Nephron (organoid): Measurements from ENCODE around the gene POU2F2.

ENCODE experiments used
- H3K27ac Mint-ChIP-seq, 3 experiments: 2 replicates each; pipeline ENCODE4 v1.8.0; 2020; ENCODE audit warnings: mixed read lengths in 3 of 3, mild to moderate bottlenecking in 2 of 3, moderate library complexity in 1 of 3
- H3K27me3 Mint-ChIP-seq: 2 replicates; pipeline ENCODE4 v1.8.0; 2021; ENCODE audit warnings: low read depth, mild to moderate bottlenecking, moderate library complexity, mixed read lengths
- H3K36me3 Mint-ChIP-seq: 2 replicates; pipeline ENCODE4 v1.8.0; 2020; ENCODE audit warnings: low read depth, mixed read lengths
- H3K4me1 Mint-ChIP-seq: 2 replicates; pipeline ENCODE4 v1.8.0; 2020; ENCODE audit warnings: mixed read lengths
- H3K4me3 Mint-ChIP-seq, 3 experiments: 2 replicates each; pipeline ENCODE4 v1.8.0; 2020; ENCODE audit warnings: mild to moderate bottlenecking in 3 of 3, mixed read lengths in 3 of 3, moderate library complexity in 2 of 3
- H3K9me3 Mint-ChIP-seq: 2 replicates; pipeline ENCODE4 v1.8.0; 2020; ENCODE audit warnings: mixed read lengths
- TF ChIP-seq, protein P1 (sequence below), 3 experiments: fragments of 200-600 bp; sonication (generic); IDR thresholded peaks; one replicate each; pipeline ENCODE4 v1.5.0; 2021; ENCODE audit warnings: antibody characterized with exemption in 3 of 3; ENCODE audit not compliant: unreplicated experiment in 3 of 3

Gene POU2F2

DNA sequence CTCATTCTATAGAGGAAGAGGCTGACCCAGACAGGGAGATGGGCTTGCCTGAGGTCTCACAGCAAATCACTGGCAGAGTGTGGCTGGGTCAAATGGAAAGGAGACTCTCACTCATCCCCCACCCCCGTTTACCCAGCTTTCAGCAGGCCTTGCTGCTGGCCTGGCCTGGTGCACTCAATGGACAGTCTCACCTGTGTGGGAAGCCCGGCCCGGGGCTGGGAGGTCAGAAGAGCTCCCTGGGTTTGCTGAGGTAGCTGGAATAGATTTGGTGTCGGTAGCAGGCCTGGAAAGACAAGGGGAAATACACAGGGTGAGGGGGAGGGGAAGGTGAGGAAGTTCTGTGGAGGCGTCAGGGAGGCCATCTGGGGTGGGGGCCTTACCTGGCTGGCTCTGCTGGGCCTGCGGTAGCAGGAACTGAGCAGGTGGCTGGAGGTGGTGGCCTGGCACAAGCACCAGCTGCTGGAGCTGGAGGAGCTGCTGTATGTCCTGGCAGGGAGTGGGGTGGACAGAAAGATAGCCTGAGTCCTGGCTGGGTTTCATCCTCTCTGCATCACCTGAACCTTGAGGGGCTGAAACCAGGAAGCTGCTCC, 32.8 kb downstream of the POU2F2 start:
- no peaks in the 10 kb centered on the region for H3K36me3 Mint-ChIP-seq
- TF ChIP-seq, protein P1, sequence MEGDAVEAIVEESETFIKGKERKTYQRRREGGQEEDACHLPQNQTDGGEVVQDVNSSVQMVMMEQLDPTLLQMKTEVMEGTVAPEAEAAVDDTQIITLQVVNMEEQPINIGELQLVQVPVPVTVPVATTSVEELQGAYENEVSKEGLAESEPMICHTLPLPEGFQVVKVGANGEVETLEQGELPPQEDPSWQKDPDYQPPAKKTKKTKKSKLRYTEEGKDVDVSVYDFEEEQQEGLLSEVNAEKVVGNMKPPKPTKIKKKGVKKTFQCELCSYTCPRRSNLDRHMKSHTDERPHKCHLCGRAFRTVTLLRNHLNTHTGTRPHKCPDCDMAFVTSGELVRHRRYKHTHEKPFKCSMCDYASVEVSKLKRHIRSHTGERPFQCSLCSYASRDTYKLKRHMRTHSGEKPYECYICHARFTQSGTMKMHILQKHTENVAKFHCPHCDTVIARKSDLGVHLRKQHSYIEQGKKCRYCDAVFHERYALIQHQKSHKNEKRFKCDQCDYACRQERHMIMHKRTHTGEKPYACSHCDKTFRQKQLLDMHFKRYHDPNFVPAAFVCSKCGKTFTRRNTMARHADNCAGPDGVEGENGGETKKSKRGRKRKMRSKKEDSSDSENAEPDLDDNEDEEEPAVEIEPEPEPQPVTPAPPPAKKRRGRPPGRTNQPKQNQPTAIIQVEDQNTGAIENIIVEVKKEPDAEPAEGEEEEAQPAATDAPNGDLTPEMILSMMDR (IDR thresholded peaks at IDR 0.05; ENCODE audit: unreplicated experiment in 3 of 3), result no peak
- H3K9me3 Mint-ChIP-seq, result no peaks in the 10 kb centered on the region
- H3K27me3 Mint-ChIP-seq, result peaks cover 36% of the 10 kb centered on the region
- H3K4me1 Mint-ChIP-seq, result no peaks in the 10 kb centered on the region
- H3K27ac Mint-ChIP-seq, result no peak overlapping the region
- no peak overlapping the region for H3K4me3 Mint-ChIP-seq

DNA sequence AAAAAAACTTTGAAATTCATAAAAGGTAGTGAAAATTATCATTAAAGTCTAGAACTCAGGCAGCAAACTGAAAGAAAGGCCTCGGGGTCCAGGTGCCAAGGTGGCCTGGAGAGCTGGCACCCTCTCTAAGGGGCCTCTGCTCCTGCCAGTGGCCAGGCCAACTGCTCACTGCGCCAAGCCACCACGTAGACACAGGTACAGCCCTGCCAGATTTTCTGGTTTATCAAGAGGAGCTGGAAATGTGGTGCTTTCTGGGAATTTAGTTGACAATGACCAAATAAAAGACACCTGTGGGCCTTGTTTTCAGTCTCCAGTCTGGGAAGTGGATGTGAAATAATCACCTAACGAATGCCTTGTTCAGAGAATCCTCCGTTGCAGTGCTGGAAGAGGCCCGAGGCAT, 33.5 kb downstream of the POU2F2 start:
- no peak overlapping the region for H3K27ac Mint-ChIP-seq
- TF ChIP-seq, protein P1 (IDR thresholded peaks at IDR 0.05; ENCODE audit: unreplicated experiment in 3 of 3), result no peak
- peaks cover 38% of the 10 kb centered on the region for H3K27me3 Mint-ChIP-seq
- H3K9me3 Mint-ChIP-seq, result no peaks in the 10 kb centered on the region
- no peak overlapping the region for H3K4me3 Mint-ChIP-seq
- no peaks in the 10 kb centered on the region for H3K36me3 Mint-ChIP-seq
- H3K4me1 Mint-ChIP-seq, result no peaks in the 10 kb centered on the region

DNA sequence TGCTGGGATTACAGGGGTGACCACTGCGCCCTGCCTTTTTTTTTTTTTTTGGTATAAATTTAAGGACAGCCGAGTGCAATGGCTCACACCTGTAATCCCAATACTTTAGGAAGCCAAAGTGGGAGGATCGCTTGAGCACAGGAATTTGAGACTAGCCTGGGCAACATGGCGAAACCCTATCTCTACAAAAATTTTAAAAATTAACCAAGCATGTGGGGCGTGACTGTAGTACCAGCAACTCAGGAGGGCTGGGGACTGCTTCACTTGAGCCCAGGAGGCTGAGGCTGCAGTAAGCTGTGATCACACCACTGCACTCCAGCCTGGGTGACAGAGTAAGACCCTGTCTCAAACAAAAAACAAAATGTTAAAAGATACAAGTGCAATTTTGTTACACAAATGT, 34.8 kb downstream of the POU2F2 start:
- TF ChIP-seq, protein P1 (IDR thresholded peaks at IDR 0.05; ENCODE audit: unreplicated experiment in 3 of 3), result no peak
- Mint-ChIP-seq H3K27ac (no peak overlapping the region), H3K27me3 (peaks cover 32% of the 10 kb centered on the region), H3K4me3 (no peak overlapping the region), H3K4me1 (no peaks in the 10 kb centered on the region), H3K36me3 (no peaks in the 10 kb centered on the region), H3K9me3 (no peaks in the 10 kb centered on the region)

GRCh38 chr19:42096255-42096837, 35.9 kb downstream of the POU2F2 start:
- TF ChIP-seq, protein P1 (IDR thresholded peaks at IDR 0.05; ENCODE audit: unreplicated experiment in 3 of 3), result no peak
- no peaks in the 10 kb centered on the region for H3K4me1 Mint-ChIP-seq
- peaks cover 32% of the 10 kb centered on the region for H3K27me3 Mint-ChIP-seq
- H3K27ac Mint-ChIP-seq, result no peak overlapping the region
- H3K4me3 Mint-ChIP-seq, result no peak overlapping the region
- no peaks in the 10 kb centered on the region for H3K36me3 Mint-ChIP-seq
- no peaks in the 10 kb centered on the region for H3K9me3 Mint-ChIP-seq

GRCh38 chr19:42095814-42096230, 36.4 kb downstream of the POU2F2 start:
- Mint-ChIP-seq H3K27ac (no peak overlapping the region), H3K36me3 (no peaks in the 10 kb centered on the region), H3K4me3 (no peak overlapping the region), H3K4me1 (no peaks in the 10 kb centered on the region), H3K27me3 (peaks cover 32% of the 10 kb centered on the region), H3K9me3 (no peaks in the 10 kb centered on the region)
- TF ChIP-seq, protein P1 (IDR thresholded peaks at IDR 0.05; ENCODE audit: unreplicated experiment in 3 of 3), result no peak
